Kidney (tissue), 14 donors: ENCODE measurements around the gene ZNF358. TPM values are rescaled to one million over a fixed set of nuclear protein-coding genes. Genes with fewer than 3 reads are reported as not detected.

Source experiments
- DNase-seq, 5 donors: peaks; one replicate each; pipeline ENCODE4 v3.0.0-alpha.2; 2013 to 2020
- FAIRE-seq: peaks from 2 replicates; lab custom pipeline; 2012; peaks lifted over from hg19 to GRCh38; lab: Jason Lieb, UNC
- H3K27ac ChIP-seq, 2 donors: one replicate each; pipeline ENCODE4 v1.7.0; 2013; ENCODE audit warnings: low read depth in 2 of 2, low read length in 2 of 2, inconsistent platforms in 1 of 2
- H3K27me3 ChIP-seq: one replicate; pipeline ENCODE4 v1.7.1; 2013; ENCODE audit warnings: low read length, inconsistent platforms; ENCODE audit not compliant: control insufficient read depth, insufficient read depth
- H3K36me3 ChIP-seq, 3 donors: one replicate each; pipeline versions ENCODE4 v1.7.0 to v1.7.1; 2013; ENCODE audit warnings: low read length in 3 of 3, control low read depth in 1 of 3, inconsistent platforms in 1 of 3; ENCODE audit not compliant: insufficient read depth in 3 of 3, control insufficient read depth in 2 of 3
- H3K4me1 ChIP-seq, 3 donors: one replicate each; pipeline versions ENCODE4 v1.7.0 to v1.7.1; 2013; ENCODE audit warnings: low read length in 3 of 3, inconsistent platforms in 1 of 3, low read depth in 1 of 3; ENCODE audit not compliant: control insufficient read depth in 2 of 3, insufficient read depth in 2 of 3
- H3K4me3 ChIP-seq, 3 donors: one replicate each; pipeline versions ENCODE4 v1.7.0 to v1.8.1; 2013; ENCODE audit warnings: low read length in 3 of 3, control low read depth in 1 of 3, inconsistent platforms in 1 of 3
- H3K9ac ChIP-seq, 3 donors: one replicate each; pipeline versions ENCODE4 v1.7.0 to v1.7.1; 2013; ENCODE audit warnings: low read length in 3 of 3, control low read depth in 1 of 3, inconsistent platforms in 1 of 3
- H3K9me3 ChIP-seq, 3 donors: one replicate each; pipeline versions ENCODE4 v1.7.0 to v1.7.1; 2013; ENCODE audit warnings: low read length in 3 of 3, control low read depth in 1 of 3, inconsistent platforms in 1 of 3; ENCODE audit not compliant: control insufficient read depth in 2 of 3, insufficient read depth in 1 of 3
- CTCF ChIP-seq: IDR thresholded peaks from 3 replicates; pipeline ENCODE4 v1.5.1; 2012; ENCODE audit warnings: mild to moderate bottlenecking, moderate library complexity, borderline replicate concordance; ENCODE audit not compliant: insufficient read depth; ENCODE audit errors: extremely low read depth
- intact Hi-C: fragments of 100-400 bp; cut with DNase I; formaldehyde crosslinking; loops from one replicate; pipeline ENCODE4 v1.11.1; 2022
- polyA plus RNA-seq: library from polyadenylated mRNA; stranded (reverse); fragments of 350-450 nt; fragmentation: Illumina TruSeq; extraction: RNeasy Lipid Tissue Mini Kit (QIAGEN cat#74804); gene quantifications from one replicate; pipeline ENCODE4 v1.2.3, GENCODE V29; 2014; ENCODE audit warnings: low read depth, low replicate concordance; ENCODE audit not compliant: insufficient read depth
- total RNA-seq: library from RNA; stranded (reverse); fragmentation: NEBNext Ultra II Directional; extraction: Animal tissue kit (Norgen Biotek cat#: 25700); gene quantifications from one replicate; pipeline ENCODE4 v1.2.1, GENCODE V29; 2021
- donor health status: control.
- donor health status: control.
- donor health status: control.
- donor health status: control.
- donor health status: control.
- donor health status: DM: yes; HTN: yes; CAD: no.
- donor health status: Normal renal cell carcinoma (clear cell type).

ZNF358 gene
- total and polyA plus RNA-seq, 2 donors from 2014 or later, result 39.1 to 79.1 TPM

DNA sequence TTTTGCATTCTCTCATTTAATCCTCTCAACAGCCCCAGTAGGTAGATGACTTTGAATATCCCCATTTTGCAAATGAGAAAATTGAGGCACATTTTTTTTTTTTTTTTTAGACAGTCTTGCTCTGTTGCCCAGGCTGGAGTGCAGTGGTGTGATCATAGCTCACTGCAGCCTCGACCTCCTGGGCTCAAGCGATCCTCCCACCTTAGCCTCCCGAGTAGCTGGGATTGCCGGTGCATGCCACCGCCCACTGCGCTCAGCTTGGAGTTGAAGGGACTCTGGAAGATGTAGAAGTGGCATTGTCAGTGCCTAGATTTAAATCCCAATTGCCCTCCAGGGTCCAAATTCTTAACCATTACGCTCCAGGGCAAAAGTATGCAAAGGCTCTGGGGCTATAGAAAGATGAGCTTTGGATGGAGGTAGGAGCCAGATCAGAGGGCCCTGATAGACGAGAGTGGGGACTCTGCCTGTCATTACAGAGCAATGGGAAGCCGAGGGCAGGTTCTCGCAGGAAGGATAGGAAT, 5.7 kb downstream of the ZNF358 start:
- FAIRE-seq, result no peak
- DNase-seq, result no peak
- Histone ChIP-seq H3K9me3 (no peaks in the 10 kb centered on the region), H3K36me3 (peaks cover 0 to 2% (median under 1%) of the 10 kb centered on the region in 3 donors), H3K27ac (no peak overlapping the region), H3K4me1 (peaks cover 0 to 19% (median 15%) of the 10 kb centered on the region in 3 donors), H3K9ac (no peak overlapping the region), H3K4me3 (peak overlapping the region in 1 of 3 donors; percentile 77), H3K27me3 (no peaks in the 10 kb centered on the region)
- intact Hi-C loops, result no loop called here
- no peak for TF ChIP-seq CTCF

DNA sequence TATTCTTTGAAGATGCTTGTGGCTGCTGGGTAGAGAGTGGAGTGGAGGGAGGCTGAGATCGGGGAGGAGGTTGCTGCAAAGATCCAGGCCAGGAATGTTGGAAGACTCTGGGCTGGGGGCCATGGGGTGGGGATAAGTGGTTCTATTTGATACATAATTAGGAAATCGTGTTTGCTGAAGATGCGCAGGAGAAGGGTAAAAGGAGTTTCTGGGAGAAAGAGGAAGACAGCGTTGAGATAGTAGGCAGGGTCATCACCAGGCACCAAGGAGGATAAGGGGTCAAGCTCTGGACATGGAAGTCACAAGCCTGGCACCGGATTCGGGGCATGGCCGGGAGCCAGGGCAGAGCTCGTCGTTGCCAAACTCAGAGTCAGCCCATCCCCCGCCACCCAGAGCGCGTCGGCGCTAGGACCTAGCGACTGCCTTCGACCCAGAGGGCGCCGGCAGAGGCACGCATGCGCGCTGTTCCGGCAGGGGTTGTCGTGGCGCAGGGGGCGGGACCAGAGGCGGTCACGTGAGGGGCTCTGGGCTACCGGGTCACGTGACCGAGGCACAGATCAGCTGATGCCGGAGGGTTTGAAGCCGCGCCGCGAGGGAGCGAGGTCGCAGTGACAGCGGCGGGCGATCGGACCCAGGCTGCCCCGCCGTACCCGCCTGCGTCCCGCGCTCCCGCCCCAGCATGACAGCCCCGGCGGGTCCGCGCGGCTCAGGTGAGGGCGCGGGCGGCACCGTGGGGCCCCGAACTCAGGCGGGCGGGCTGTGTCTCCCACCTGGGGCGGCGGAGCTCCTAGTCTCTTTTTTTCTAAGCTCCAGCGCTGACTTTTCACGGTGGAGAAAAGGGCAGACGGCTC, 6.4 kb downstream of the ZNF358 start, which contains the start of gene MCOLN1:
Gene MCOLN1 (plus strand): TSS at position 553 of the 851 bp plus-strand sequence. CDS start 127 bp downstream, at position 680.
- peak within 1 kb of the TSS; percentile 56 to 81 (median 77) for H3K4me3 ChIP-seq
- H3K9ac ChIP-seq, result peak within 1 kb of the TSS; percentile 30 to 71 (median 53)
- no peaks in the 10 kb centered on the region for H3K27me3 ChIP-seq
- peaks cover 0 to 14% (median 10%) of the 10 kb centered on the region in 3 donors for H3K4me1 ChIP-seq
- DNase-seq (peak; percentile 99 to 100 (median 99)), FAIRE-seq (no peak)
- H3K36me3 ChIP-seq, result peaks cover 0 to 4% (median 2%) of the 10 kb centered on the region in 3 donors
- peak; percentile 46 for TF ChIP-seq CTCF
- intact Hi-C loops, result no loop called here
- no peaks in the 10 kb centered on the region for H3K9me3 ChIP-seq
- peak within 1 kb of the TSS in 1 of 2 donors; percentile 0 for H3K27ac ChIP-seq

GRCh38 chr19:7522923-7523667, 7.2 kb downstream of the ZNF358 start:
- peaks cover 0 to 14% (median 10%) of the 10 kb centered on the region in 3 donors for H3K4me1 ChIP-seq
- H3K27ac ChIP-seq, result no peak overlapping the region
- DNase-seq (peak in 1 of 5 donors; percentile 78), FAIRE-seq (no peak)
- no peaks in the 10 kb centered on the region for H3K27me3 ChIP-seq
- peak overlapping the region in 2 of 3 donors; percentile 53 to 71 for H3K9ac ChIP-seq
- peaks cover 0 to 4% (median 2%) of the 10 kb centered on the region in 3 donors for H3K36me3 ChIP-seq
- peak overlapping the region; percentile 28 to 81 (median 77) for H3K4me3 ChIP-seq
- no peaks in the 10 kb centered on the region for H3K9me3 ChIP-seq
- no peak for TF ChIP-seq CTCF
- intact Hi-C loops, result no loop called here
